Retinal pigment epithelial cell (primary cell): ENCODE measurements around the gene ZDHHC3.

Experiments
- DNase-seq: peaks from one replicate; pipeline ENCODE4 v3.0.0-alpha.2; 2010; ENCODE audit warnings: low read depth
- H3K4me3 ChIP-seq: 2 replicates; pipeline ENCODE4 v1.5.1; 2011; ENCODE audit warnings: mild to moderate bottlenecking, low read length, control low read depth, moderate library complexity
- TF ChIP-seq, protein P1 (sequence below): conservative IDR thresholded peaks from 2 replicates; pipeline ENCODE4 v1.5.1; 2011; ENCODE audit warnings: low read depth, low read length, control low read depth, inconsistent platforms

The ZDHHC3 gene

DNA sequence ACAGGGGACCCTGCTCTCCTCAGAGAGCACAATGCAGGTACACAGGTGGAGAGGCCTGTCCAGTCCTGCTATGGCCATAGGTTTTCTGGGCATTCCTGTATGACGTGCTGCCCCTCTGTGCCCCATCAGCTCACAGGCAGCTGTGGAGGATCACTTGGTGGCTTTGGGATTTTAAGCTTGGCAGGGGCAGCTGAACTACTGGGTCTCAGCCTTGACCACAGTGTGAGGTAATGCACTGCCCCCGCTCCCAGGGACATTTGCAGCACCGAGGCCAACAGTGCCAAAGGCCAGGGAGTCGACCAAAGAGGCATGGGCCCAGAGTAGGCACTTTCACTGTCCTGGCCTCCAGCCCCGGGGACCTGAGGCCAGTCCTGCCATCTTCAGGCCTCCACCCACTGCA is 46.2 kb downstream of the ZDHHC3 start:
- H3K4me3 ChIP-seq = no peak overlapping the region
- TF ChIP-seq, protein P1, sequence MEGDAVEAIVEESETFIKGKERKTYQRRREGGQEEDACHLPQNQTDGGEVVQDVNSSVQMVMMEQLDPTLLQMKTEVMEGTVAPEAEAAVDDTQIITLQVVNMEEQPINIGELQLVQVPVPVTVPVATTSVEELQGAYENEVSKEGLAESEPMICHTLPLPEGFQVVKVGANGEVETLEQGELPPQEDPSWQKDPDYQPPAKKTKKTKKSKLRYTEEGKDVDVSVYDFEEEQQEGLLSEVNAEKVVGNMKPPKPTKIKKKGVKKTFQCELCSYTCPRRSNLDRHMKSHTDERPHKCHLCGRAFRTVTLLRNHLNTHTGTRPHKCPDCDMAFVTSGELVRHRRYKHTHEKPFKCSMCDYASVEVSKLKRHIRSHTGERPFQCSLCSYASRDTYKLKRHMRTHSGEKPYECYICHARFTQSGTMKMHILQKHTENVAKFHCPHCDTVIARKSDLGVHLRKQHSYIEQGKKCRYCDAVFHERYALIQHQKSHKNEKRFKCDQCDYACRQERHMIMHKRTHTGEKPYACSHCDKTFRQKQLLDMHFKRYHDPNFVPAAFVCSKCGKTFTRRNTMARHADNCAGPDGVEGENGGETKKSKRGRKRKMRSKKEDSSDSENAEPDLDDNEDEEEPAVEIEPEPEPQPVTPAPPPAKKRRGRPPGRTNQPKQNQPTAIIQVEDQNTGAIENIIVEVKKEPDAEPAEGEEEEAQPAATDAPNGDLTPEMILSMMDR = no peak
- no peak for DNase-seq

DNA sequence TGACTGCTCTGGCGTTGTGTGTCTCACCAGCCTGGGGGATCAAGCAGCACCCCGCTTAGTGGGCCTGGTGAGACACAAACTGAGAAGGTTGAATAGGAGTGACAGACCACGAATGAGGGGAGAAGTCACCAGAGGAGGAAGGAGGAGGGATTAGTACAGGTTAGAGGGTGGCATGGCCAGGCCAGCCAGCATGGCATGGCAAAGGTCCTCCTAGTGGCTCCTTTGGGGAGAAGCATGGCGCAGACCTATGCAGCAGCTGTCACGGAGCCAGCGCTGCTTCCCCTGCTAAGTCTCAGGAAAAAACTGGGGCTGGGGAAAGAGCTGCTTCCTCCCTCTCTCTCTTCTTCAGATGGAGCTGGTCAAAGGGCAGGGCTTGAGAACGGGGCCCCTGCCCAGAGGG is 48.6 kb downstream of the ZDHHC3 start:
- H3K4me3 ChIP-seq = no peak overlapping the region
- DNase-seq = no peak
- TF ChIP-seq, protein P1 = no peak

DNA sequence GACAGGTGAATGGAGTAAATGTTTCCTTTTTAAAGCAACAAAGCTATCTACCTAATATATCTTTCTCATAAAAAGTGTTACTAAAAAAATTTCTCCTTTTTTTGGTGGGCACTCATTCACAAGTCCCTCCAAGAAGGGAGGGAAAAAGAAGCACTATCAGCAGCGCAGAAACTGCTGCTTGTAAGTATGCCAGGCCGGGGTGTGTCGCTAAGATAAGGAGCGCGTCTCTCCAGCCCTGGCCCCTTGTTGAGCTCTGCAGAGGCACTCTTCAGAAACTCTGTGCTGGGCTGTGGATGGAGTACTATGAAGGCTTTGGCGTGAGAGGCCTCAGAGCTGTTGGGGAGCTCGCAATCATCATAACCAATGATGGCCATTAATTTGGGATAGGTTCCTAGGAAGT is 49.1 kb downstream of the ZDHHC3 start:
- DNase-seq = no peak
- no peak overlapping the region for H3K4me3 ChIP-seq
- TF ChIP-seq, protein P1 = no peak

DNA sequence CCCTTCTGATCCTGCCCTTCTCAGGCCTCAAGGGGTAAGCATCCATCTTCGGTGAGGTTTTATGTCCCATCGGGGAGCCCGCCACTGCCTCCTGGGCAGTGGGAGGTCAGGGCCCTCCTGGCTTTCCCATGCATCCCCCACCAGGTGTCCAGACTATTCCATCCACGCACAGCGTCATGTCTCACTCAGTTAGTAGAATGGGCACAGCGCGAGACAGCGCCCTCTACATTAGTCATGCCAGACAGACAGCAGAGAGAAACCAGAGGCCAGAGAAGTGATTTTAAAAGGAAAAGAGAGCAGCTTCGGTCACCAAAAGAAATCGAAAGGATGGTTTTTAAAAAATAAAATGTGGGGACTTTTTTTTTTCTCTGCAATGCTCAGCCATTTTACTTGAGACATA is 49.8 kb downstream of the ZDHHC3 start:
- no peak overlapping the region for H3K4me3 ChIP-seq
- no peak for DNase-seq
- TF ChIP-seq, protein P1 = peak; percentile 7

DNA sequence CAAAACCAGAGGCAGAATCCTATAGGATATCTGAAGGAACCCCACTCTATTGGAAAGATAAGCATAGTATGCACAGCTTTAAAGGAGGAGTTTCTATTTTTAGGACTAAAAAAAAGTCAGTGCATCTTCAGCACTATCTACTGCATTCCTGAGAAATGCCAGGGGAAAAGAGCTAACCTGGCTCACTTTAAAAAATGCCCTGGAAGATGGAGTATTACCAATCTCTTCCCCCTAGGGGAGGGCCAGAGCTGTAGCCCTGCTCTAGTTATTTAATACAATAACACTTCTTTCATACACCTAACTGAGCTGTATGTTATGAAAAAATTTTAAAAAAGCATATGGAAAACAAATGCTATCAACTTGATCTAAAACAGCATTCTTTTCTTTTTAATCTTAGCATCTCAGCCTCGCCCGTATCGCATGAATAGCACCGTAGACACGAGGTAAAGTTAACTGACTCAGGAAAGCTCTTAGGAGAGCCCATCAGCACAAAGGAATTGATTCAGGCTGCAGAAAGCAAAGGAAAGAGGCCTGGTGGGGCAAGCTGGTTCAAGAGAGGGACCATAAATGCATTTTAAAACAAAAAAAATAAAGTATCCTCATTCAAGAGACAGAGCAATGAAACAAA is 51.4 kb downstream of the ZDHHC3 start:
- TF ChIP-seq, protein P1 = peak; percentile 4
- H3K4me3 ChIP-seq = no peak overlapping the region

DNA sequence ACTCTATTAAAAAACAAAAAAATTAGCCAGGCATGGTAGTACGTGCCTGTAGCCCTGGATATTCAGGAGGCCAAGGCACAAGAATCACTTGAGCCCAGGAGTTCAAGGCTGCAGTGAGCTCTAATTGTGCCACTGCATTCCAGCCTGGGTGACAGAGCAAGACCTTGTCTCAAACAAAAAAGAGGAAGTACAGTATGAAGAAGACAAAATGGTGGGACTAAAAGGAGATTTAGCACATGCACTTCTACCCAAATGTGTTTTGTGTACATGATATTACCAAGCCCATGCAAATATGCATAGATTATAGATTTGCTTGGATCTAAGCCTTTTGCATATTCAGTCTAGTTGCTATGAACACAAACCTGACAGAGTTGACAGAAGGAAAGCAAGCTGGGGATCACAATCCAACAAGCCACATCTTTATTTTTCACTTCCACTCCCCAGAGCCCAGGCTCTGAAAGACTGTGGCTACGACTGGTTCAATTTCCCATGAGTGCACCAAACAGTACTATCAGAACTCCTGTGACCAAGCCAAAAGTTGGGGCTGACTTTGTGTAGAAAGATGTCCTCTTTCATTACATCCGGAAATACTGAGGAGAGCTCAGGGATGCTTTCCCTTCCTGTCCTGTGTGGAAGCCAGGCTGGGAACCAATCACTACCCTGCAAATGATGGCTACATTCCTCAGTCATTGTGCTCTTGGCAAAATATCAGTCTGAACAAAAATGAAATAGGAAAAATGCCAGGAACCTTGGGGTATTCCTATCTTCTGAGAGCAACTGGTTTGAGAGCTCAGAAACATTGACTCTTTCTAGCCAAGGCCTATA is 52.1 kb downstream of the ZDHHC3 start:
- DNase-seq = no peak
- no peak overlapping the region for H3K4me3 ChIP-seq
- TF ChIP-seq, protein P1 = no peak

More for the DNA sequence above, 51.4 kb downstream of the ZDHHC3 start:
- DNase-seq = no peak

DNA sequence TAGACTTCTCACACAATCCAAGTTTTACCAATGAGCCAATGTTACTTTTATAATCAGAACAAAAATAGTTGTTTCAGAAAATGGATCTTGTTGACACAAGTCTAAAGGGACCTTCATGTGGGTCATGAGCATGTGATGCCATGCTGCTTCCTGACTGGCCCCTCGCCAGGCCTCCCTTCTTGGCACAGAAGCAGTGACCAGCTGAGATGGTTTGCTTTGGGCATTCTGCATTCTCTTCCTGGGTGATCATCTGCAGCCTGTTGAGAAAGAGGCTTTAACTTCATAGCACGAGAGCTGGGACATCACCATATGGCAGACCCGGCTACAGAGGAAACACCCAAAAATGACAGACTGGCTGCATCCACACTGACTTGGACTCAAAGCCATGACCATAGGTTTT is 55.9 kb downstream of the ZDHHC3 start:
- no peak for DNase-seq
- no peak overlapping the region for H3K4me3 ChIP-seq
- TF ChIP-seq, protein P1 = no peak
